Ovary (tissue), 3 donors: ENCODE data around the gene ATAD3C.

Experiments used
- EP300 ChIP-seq: sonication (generic); formaldehyde crosslinking; IDR thresholded peaks from one replicate; pipeline ENCODE4 v1.6.1; 2017; ENCODE audit warnings: antibody characterized with exemption
- POLR2A ChIP-seq: fragments of 450-650 bp; IDR thresholded peaks from one replicate; pipeline ENCODE4 v1.6.1; 2017; ENCODE audit warnings: antibody characterized with exemption, mild to moderate bottlenecking, moderate library complexity
- TF ChIP-seq, protein P1 (sequence below), 3 donors: fragments of 450-650 bp in 2 of 3; fragments of 200-600 bp in 1 of 3; IDR thresholded peaks; one replicate each; pipeline versions ENCODE4 v1.5.1 to v1.8.0; 2016 to 2022; ENCODE audit warnings: antibody characterized with exemption in 3 of 3, mild to moderate bottlenecking in 1 of 3
- donor health status: DM: no; HTN: no; CAD: no.

DNA sequence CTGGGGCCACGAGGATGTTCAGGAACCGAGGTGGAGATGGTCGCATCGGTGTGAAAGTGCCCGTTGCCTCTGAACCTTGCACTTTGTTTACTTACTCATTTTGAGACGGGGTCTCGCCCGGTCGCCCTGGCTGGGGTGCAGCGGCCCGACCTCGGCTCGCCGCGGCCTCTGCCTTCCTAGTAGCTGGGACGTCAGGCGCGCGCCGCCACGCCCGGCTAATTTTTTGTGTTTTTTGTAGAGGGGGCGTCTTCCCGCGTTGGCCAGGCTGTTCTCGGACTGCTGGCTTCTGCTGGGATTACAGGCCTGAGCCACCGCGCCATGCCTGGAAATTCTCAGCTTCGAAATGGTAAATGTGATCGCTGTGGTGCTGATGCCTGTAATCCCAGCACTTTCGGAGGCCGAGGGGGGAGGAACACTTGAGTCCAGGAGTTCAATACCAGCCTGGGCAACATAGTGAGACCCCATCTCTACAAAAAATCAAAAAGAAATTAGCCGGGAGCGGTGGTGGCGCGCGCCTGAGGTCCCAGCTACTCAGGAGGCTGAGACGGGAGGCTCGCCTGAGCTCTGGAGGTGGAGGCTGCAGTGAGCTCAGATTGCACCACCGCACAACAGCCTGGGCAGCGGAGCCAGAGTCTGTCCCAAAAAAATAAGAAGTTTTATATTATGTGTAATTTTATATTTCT lies 41.7 kb upstream of the ATAD3C start:
- TF ChIP-seq POLR2A (no peak), EP300 (no peak)
- TF ChIP-seq, protein P1, sequence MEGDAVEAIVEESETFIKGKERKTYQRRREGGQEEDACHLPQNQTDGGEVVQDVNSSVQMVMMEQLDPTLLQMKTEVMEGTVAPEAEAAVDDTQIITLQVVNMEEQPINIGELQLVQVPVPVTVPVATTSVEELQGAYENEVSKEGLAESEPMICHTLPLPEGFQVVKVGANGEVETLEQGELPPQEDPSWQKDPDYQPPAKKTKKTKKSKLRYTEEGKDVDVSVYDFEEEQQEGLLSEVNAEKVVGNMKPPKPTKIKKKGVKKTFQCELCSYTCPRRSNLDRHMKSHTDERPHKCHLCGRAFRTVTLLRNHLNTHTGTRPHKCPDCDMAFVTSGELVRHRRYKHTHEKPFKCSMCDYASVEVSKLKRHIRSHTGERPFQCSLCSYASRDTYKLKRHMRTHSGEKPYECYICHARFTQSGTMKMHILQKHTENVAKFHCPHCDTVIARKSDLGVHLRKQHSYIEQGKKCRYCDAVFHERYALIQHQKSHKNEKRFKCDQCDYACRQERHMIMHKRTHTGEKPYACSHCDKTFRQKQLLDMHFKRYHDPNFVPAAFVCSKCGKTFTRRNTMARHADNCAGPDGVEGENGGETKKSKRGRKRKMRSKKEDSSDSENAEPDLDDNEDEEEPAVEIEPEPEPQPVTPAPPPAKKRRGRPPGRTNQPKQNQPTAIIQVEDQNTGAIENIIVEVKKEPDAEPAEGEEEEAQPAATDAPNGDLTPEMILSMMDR (IDR thresholded peaks at IDR 0.05) = peak in 1 of 3 donors; percentile 15
